NCI-H460 (cell line): Measurements from ENCODE around the gene OR8K3. TPM values are rescaled to one million over a fixed set of nuclear protein-coding genes. Genes with fewer than 3 reads are reported as not detected.

Experiments
- DNase-seq: peaks from one replicate; pipeline ENCODE4 v3.0.0-alpha.2; 2016; ENCODE audit warnings: low read depth; ENCODE audit errors: extremely low read depth
- polyA plus RNA-seq: library from polyadenylated mRNA; depleted of rRNA; stranded (reverse); fragments of >200 nt; gene quantifications from 2 replicates; pipeline ENCODE4 v1.2.3, GENCODE V29; 2014; cell fraction: nucleus; rRNA removed
- total RNA-seq: library from RNA; depleted of rRNA; stranded (reverse); fragments of >200 nt; shearing (Covaris generic); gene quantifications from 2 replicates; pipeline ENCODE4 v1.2.3, GENCODE V29; 2014; rRNA removed

Gene OR8K3
- not detected in 2 replicates for total RNA-seq
- polyA plus RNA-seq = not detected in 2 replicates

DNA sequence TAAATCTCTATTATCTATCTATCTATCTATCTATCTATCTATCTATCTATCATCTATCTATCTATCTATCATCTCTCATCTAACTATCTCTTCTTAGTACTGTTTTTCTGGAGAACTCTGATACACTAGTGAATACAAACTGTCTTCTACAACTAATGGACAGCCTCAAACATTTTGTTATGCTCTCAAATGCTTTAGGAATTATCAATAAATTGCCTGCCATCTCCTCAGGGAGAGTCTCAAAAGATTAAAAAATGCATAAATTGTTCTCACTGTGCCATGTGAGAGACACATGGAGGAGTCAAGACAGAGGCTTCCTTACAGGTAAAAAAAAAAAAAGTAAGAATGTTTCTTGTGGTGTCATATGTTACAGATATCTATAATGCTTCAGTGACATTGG, at the start of gene OR8K3:
TSS of gene OR8K3 (plus strand) at position 301 of the 400 bp plus-strand sequence. CDS start 3,163 bp downstream, outside the sequence.
- no peak for DNase-seq

DNA sequence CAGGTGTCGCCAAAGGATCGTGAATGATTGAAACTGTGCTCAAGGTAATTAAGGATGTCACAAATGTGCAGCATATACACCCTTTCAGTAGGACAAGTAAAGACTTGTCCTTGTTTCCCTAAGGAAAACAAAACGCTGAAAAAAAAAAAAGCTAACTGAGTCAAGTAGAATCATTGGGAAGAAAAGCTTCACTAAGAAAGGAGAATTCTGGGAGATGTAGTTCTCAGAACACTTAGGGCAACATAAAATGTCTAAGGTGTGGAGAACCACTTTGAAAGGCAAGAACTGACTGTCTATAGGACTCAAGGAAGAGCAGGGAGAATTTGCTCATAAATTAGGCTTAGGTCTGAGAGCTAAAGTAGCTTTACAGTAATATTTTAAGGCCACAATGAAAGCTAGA, 43.9 kb upstream of the OR8K3 start:
- DNase-seq = no peak

DNA sequence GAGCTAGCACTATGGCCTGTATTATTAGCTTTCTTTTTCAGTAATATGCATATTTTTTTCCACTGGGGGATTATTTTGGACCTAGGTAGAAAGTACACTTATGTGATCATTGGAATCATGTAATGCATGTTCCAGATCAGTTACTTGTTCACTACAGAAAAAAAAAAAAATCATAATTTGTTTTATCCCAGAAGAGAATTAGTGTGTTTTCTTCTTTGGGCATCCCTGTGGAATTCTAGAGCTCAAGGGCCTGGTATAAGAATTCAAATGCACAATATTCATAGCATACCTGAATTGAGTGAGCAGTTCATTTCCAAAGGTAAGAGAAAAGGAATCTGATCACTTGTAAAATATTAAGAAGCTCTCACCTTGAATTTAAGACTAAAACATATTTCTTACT, 41.1 kb upstream of the OR8K3 start, which contains the start of gene OR5T1:
TSS of gene OR5T1 (plus strand) at position 301 of the 400 bp plus-strand sequence. CDS start 1,485 bp downstream, outside the sequence.
- no peak for DNase-seq

DNA sequence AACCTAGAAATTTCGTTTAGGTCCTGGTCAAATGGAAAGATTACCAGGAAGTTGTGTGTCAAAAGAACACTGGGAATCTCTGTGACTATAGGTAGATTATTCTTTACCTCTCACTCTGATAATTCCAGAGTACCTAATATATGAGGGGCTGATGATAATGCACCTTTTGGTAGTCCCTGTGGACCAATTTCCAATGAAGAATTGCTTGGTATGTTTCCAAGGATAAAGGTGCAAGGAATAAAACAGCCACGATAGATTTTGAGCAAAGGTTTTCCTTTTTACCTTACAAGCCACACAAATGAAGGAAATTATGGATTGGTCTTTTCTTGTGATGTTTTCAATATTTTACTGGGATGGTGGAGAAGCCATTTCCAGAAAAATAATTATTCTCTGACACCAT, 22.8 kb upstream of the OR8K3 start, which contains the start of gene OR8H1:
TSS of gene OR8H1 (minus strand) at position 101 of the 400 bp plus-strand sequence. CDS start 1,192 bp downstream, outside the sequence.
- no peak for DNase-seq

DNA sequence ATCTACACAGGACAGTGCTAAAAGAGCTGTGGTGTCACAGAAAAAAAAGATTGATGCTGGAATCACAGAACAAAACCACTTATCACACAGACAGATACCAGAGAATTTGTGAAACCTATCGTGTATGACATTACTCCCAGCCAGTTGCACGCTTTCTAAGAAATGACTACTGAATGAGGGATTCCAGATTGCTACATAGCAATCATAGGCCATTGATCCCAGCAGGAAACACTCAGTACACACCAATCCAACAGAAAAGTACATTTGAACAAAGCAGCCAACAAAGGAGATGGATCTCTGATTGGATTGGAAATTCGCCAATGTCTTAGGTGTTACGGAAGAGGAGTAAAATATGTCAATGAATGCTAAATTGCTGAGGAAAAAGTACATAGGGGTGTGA, 18.0 kb upstream of the OR8K3 start:
- no peak for DNase-seq

DNA sequence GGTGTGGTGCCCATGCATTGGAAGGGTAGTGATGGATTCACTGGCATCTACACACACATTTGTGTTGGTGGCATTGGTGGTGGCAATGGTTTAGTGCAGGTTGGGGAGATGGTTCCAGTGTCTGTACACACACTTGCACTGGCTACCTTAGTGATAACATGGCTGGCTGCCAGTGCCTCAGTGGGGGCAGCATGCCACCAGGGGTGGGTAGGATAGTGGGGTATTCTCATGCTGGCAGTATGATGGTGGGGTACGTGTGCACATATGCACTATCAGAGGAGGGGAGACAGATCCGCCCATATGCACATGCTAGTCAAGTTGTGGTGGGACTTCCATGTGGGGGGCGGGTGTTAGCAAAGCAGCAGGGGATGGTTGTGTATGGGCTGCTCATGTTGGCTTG, 7.1 kb upstream of the OR8K3 start:
- DNase-seq = no peak

DNA sequence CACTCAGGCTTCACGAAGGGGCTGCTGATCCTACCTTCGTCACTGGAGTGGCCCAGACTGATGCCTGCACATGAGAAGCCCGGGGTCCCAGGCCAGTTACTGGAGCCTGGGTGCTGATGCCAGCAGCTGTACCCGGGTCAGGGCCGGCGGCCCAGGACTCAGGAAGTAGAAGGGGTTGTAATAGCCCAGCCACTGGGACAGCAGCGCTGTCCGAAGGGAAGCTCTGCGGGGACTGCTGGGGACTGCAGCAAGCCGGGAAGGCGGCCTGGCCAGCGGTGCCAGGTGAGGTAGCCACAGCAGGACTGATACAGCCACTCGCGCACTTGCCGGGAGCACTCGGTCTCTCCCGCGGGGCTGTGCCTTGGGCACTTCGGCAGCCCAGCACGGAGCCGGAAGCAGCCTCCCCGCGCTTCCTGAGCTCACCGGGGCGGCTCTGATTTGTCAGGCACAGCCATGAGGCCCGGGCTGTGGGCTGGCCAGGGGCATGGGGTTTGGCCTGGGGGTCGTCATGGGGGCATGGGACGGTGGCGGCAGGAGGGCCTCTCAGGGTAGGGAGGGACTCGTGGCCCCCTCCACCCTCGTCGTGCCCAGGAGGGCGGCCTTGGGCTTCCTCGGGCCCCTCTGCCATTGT, 17.0 kb downstream of the OR8K3 start:
- DNase-seq = no peak

DNA sequence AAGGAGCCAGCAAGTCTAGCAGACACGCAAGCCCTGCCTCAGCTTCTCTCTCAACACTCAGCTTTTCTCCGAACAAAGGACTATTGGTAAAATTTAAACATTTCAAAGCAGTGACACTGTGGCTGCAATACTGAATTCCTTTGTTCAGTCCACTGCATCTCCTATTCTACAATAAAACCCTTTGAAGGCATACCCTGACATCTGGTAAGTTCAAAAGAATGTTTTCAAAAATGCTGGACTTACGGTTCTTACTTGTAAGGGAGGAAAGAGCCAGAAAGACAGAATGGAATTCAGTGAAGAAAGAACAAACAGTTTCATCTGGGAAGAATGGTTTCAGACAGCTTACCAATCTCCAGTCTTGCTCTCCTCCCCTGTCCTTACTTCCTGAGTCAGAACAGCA, 18.2 kb downstream of the OR8K3 start:
- no peak for DNase-seq

DNA sequence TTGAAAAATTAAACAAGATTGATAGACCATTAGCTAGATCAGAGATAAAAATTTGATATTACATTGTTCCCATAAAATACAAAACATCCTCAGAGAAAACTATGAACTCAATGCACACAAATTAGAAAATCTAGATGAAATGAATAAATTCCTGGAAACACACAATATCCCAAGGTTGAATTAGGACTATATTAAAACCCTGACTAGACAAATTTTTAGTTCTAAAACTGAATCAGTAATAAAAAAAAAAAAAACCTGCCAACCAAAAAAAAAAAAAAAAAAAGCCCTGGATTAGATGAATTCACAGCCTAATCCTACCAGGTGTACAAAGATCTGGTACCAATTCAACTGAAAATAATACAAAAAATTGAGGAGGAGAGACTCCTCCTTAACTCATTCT, 25.3 kb downstream of the OR8K3 start:
- no peak for DNase-seq

DNA sequence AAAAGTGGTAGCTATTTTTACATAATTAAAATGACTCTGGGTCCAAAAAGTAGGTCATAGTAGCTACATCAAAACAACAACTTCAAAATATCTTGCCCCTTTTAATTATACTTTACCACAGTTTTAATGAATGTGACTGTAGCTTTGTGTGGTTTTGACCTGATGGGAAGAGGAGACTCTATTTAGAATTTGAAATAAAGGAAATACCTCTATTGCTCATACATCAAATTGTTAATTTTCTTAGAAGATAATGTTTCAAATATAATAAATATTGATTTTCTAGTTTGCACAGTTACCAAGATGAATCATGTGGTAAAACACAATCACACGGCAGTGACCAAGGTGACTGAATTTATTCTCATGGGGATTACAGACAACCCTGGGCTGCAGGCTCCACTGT, 30.8 kb downstream of the OR8K3 start, which contains the start of gene OR8K1:
TSS of gene OR8K1 (plus strand) at position 301 of the 400 bp plus-strand sequence. CDS start at position 301, 0 bp downstream.
- no peak for DNase-seq

DNA sequence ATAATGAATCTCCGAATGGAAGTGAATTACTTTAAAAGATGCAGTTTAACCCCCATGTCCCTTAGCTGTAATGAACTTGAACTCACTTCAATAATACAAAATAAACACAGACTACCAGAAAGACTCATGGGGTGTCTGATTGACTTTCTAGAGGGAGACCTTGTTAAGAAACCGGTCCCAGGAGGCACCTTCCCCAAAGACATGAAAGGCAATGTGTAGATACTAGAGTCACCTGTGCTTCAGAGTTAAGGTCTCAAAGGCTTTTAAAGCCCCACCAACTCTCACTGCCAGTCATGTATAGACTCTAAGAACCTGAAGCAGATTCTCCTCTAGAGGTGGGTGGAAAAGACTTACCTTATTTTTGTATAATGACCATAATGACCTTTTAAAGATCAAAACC, 39.0 kb downstream of the OR8K3 start, which contains the start of gene OR8J1:
TSS of gene OR8J1 (plus strand) at position 301 of the 400 bp plus-strand sequence. CDS start 5,956 bp downstream, outside the sequence.
- no peak for DNase-seq

Other genes starting within 250 kb of the OR8K3 start
- not detected in 2 replicates for gene OR8I2, start 221.8 kb upstream of the OR8K3 start, total RNA-seq
- gene OR8H2, start 211.5 kb upstream of the OR8K3 start, total RNA-seq = not detected in 2 replicates
- gene OR8H3, start 192.8 kb upstream of the OR8K3 start, total RNA-seq = not detected in 2 replicates
- gene OR8J3, start 174.9 kb upstream of the OR8K3 start, total RNA-seq = not detected in 2 replicates
- gene OR8K5, start 154.8 kb upstream of the OR8K3 start, total RNA-seq = not detected in 2 replicates
- not detected in 2 replicates for gene OR5J2, start 138.5 kb upstream of the OR8K3 start, total RNA-seq
- not detected in 2 replicates for gene OR5T2, start 80.9 kb upstream of the OR8K3 start, total RNA-seq
- gene OR5T3, start 62.9 kb upstream of the OR8K3 start, total RNA-seq = not detected in 2 replicates
- gene OR5T1, start 41.0 kb upstream of the OR8K3 start, total RNA-seq = not detected in 2 replicates
- not detected in 2 replicates for gene OR8H1, start 22.9 kb upstream of the OR8K3 start, total RNA-seq
- not detected in 2 replicates for gene OR8K1, start 30.9 kb downstream of the OR8K3 start, total RNA-seq
- gene OR8J1, start 39.1 kb downstream of the OR8K3 start, total RNA-seq = not detected in 2 replicates
- not detected in 2 replicates for gene OR8U1, start 60.5 kb downstream of the OR8K3 start, total RNA-seq
- not detected in 2 replicates for gene OR5AL1, start 97.6 kb downstream of the OR8K3 start, total RNA-seq
- gene OR5M3, start 158.2 kb downstream of the OR8K3 start, total RNA-seq = not detected in 2 replicates
- not detected in 2 replicates for gene OR5M8, start 176.2 kb downstream of the OR8K3 start, total RNA-seq
- gene OR5M11, start 228.1 kb downstream of the OR8K3 start, total RNA-seq = not detected in 2 replicates